Measurements from ENCODE around the gene IP6K2. TPM values are rescaled to one million over a fixed set of nuclear protein-coding genes. Genes with fewer than 3 reads are reported as not detected.

IP6K2 gene
- total and polyA plus RNA-seq, 2 of the 8 experiments (the other 6 are each of a cell fraction or from before 2014, with no cell fraction given): 95.8 to 144 TPM

GRCh38 chr3:48689384-48689783 is 27.6 kb downstream of the IP6K2 start:
- no peak overlapping the region for H3K4ac ChIP-seq (replicated peaks; ENCODE audit: insufficient read length, low read depth, low read length)
- H3K23ac ChIP-seq (ENCODE audit: insufficient read length): no peak overlapping the region
- WGBS, 2 experiments (ENCODE audit: extremely low coverage in 1 of 2, insufficient coverage in 1 of 2, insufficient read length in 1 of 2, insufficient replicate concordance in 2 of 2, low coverage in 1 of 2, low lambda C conversion rate in 2 of 2, missing lambda C conversion rate in 1 of 2): 78% methylated on average over 5 of the region's 5 CpGs; no CpG with 5 or more reads in 1 of the 2 experiments
- no peak overlapping the region for H3K18ac ChIP-seq (ENCODE audit: extremely low read depth, low read length)
- H3K14ac ChIP-seq (ENCODE audit: insufficient read length): no peak overlapping the region
- CTCF ChIA-PET (ENCODE audit: partially characterized antibody): interaction anchor here (0.8 to 2.2 kb wide), 2 partner anchors 51 to 322 kb away, joined by 3 to 7 read pairs; no protein-coding TSS in a partner anchor
- H3K27me3 ChIP-seq (replicated peaks in 1 of 4; ENCODE audit: control insufficient read depth in 3 of 4, extremely low read depth in 1 of 4, insufficient read depth in 3 of 4, low read length in 3 of 4): no peaks in the 10 kb centered on the region
- H3K4me1 ChIP-seq (replicated peaks in 1 of 4; ENCODE audit: control insufficient read depth in 3 of 4, insufficient read depth in 4 of 4, low read length in 3 of 4): peaks cover 0 to 5% (median 3%) of the 10 kb centered on the region in 4 experiments; a peak in 3 of 7 replicates
- H3K56ac ChIP-seq (replicated peaks; ENCODE audit: insufficient read length, low read depth, low read length): no peak overlapping the region
- no peak overlapping the region for H2BK120ac ChIP-seq (replicated peaks; ENCODE audit: low read depth, low read length)
- no peak overlapping the region for H2BK12ac ChIP-seq (ENCODE audit: low read depth, low read length)
- peaks cover 41 to 71% (median 61%) of the 10 kb centered on the region in 4 experiments for H3K36me3 ChIP-seq (ENCODE audit: control insufficient read depth in 2 of 4, insufficient read depth in 4 of 4, low read length in 3 of 4)
- H3K23me2 ChIP-seq (ENCODE audit: low read depth, low read length): peaks cover 8% of the 10 kb centered on the region; the same call in 1 of the 2 replicates
- peaks cover 3 to 26% of the 10 kb centered on the region in 2 experiments; a peak in 3 of 4 replicates for H3K79me2 ChIP-seq (ENCODE audit: control insufficient read depth in 1 of 2, insufficient read depth in 2 of 2, low read length in 2 of 2)
- no peak for DNase-seq (ENCODE audit: low read depth in 1 of 2, low spot score in 2 of 2)
- peaks cover 16 to 20% of the 10 kb centered on the region in 2 experiments for H4K20me1 ChIP-seq (replicated peaks in 1 of 2; ENCODE audit: control insufficient read depth in 1 of 2, insufficient read depth in 2 of 2, low read length in 2 of 2)
- H2AK5ac ChIP-seq (ENCODE audit: low read depth, low read length): no peak overlapping the region
- no peak overlapping the region for H3K27ac ChIP-seq (ENCODE audit: low read depth, low read length)
- POLR2A ChIA-PET (ENCODE audit: partially characterized antibody): interaction anchor here (1.7 to 13.3 kb wide), 3 partner anchors 22 to 36 kb away, joined by 3 to 187 read pairs (median 58); partner anchors contain the start of genes CELSR3 and IP6K2
- H3K79me1 ChIP-seq (ENCODE audit: low read depth, low read length): peaks cover 4% of the 10 kb centered on the region; the same call in 1 of the 2 replicates
- no peak overlapping the region for H2BK5ac ChIP-seq (ENCODE audit: low read depth, low read length)
- H2AFZ ChIP-seq (ENCODE audit: low read length): no peak overlapping the region
- no peak overlapping the region for H3K4me3 ChIP-seq (ENCODE audit: extremely low read depth in 1 of 4, insufficient read depth in 2 of 4, low read depth in 3 of 4, low read length in 4 of 4)
- no peak overlapping the region for H2BK20ac ChIP-seq (ENCODE audit: low read length)
- H3K9me3 ChIP-seq (ENCODE audit: insufficient read depth in 2 of 2, low read depth in 1 of 2, low read length in 1 of 2): no peaks in the 10 kb centered on the region
- H3K4me2 ChIP-seq (ENCODE audit: insufficient read depth in 1 of 2, low read depth in 2 of 2, low read length in 2 of 2): no peak overlapping the region
- TF ChIP-seq HDAC6 (IDR thresholded peaks at IDR 0.05; ENCODE audit: low read depth, low read length) (no peak), KDM5A (IDR thresholded peaks at IDR 0.05; ENCODE audit: low read length) (no peak), USF2 (IDR thresholded peaks at IDR 0.05; ENCODE audit: low read length) (no peak), POLR2AphosphoS5 (IDR thresholded peaks at IDR 0.05; ENCODE audit: low read depth, low read length) (peak; percentile 65), POLR2A (IDR thresholded peaks at IDR 0.05; ENCODE audit: control extremely low read depth in 1 of 2, low read depth in 2 of 2, low read length in 2 of 2) (no peak)
- H4K91ac ChIP-seq (replicated peaks; ENCODE audit: insufficient read length, low read length): no peak overlapping the region
- H4K8ac ChIP-seq (ENCODE audit: extremely low read depth, insufficient read depth, low read length): no peak overlapping the region; the same call in 1 of the 2 replicates
- FAIRE-seq: no peak
- H3K9ac ChIP-seq (replicated peaks in 1 of 4; ENCODE audit: extremely low read depth in 1 of 4, low read depth in 3 of 4, low read length in 3 of 4): no peak overlapping the region
- H2BK15ac ChIP-seq (ENCODE audit: low read length): no peak overlapping the region
- H4K5ac ChIP-seq (ENCODE audit: insufficient read length, low read depth, low read length): no peak overlapping the region
